AG04450 (cell line): ENCODE results near the gene UBXN4. TPM values are rescaled to one million over a fixed set of nuclear protein-coding genes. Genes with fewer than 3 reads are reported as not detected.

ENCODE experiments used
- CTCF ChIA-PET: fragments of 300-600, 350-600 bp; formaldehyde crosslinking; extraction: SDS; loops from one replicate; lab custom pipeline; 2022; ENCODE audit warnings: antibody characterized with exemption, inconsistent platforms; lab: Charles Lee
- POLR2A ChIA-PET: fragments of 350-600 bp; formaldehyde crosslinking; extraction: SDS; loops from one replicate; lab custom pipeline; 2021; ENCODE audit warnings: antibody characterized with exemption, inconsistent platforms; lab: Yijun Ruan, JAX
- DNase-seq: peaks from one replicate; pipeline ENCODE4 v3.0.0-alpha.2; 2011; ENCODE audit warnings: low read depth, low spot score
- H3K27ac ChIP-seq: one replicate; pipeline ENCODE4 v1.5.1; 2012; ENCODE audit warnings: low read depth, low read length, control low read depth
- H3K27me3 ChIP-seq: one replicate; pipeline ENCODE4 v1.6.0; 2012; ENCODE audit warnings: low read length; ENCODE audit not compliant: control insufficient read depth, insufficient read depth
- H3K4me3 ChIP-seq: 2 replicates; pipeline ENCODE4 v1.5.1; 2011; ENCODE audit warnings: mild to moderate bottlenecking, low read depth, low read length, control low read depth
- H3K9me3 ChIP-seq: 2 replicates; pipeline ENCODE4 v1.5.1; 2012; ENCODE audit warnings: low read length; ENCODE audit not compliant: control insufficient read depth, insufficient read depth
- polyA plus RNA-seq: library from polyadenylated mRNA; depleted of rRNA; stranded (reverse); fragments of >200 nt; gene quantifications from 2 replicates; pipeline ENCODE4 v1.2.3, GENCODE V29; 2011
- TF ChIP-seq, protein P1 (sequence below): IDR thresholded peaks from 2 replicates; pipeline ENCODE4 v1.5.1; 2011; ENCODE audit warnings: low read depth, low read length, control low read depth, inconsistent platforms

UBXN4 gene
- polyA plus RNA-seq, 1 experiment, result 141 TPM

DNA sequence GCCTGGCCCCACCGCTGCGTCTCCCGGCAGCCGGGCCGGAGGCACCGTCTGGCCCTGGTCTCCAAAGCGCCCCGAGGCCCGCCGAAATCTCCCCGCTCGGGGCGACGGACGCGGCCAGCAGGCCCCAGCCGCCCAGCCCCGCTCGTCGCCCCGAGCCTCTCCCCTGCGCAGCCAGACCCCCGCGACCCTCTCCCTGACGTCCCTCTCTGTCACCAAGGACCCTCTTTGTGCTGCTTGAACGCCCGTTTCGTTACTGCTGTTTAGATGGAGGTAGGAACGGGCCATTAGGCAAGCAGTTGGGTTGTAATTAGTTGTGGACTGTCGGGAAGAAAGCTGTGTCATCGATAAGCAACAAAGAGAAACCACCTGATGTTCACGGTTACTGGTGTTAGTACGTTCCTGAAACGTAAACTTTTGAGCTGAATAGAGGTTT lies 686 bp downstream of the UBXN4 start:
- H3K27me3 ChIP-seq, result no peaks in the 10 kb centered on the region
- peak overlapping the region; percentile 88 for H3K4me3 ChIP-seq
- CTCF ChIA-PET, result interaction anchor here (0.6 to 1.9 kb wide), 4 partner anchors 33 to 739 kb away, joined by 3 to 6 read pairs (median 4); no protein-coding TSS in a partner anchor
- peak overlapping the region; percentile 97 for H3K27ac ChIP-seq
- H3K9me3 ChIP-seq, result no peaks in the 10 kb centered on the region; the same call in 1 of the 2 replicates
- POLR2A ChIA-PET, result interaction anchor here (1.2 kb wide), 1 partner anchor 211 kb away, joined by 3 read pairs; the partner anchor contains the start of genes R3HDM1 and ZRANB3
- DNase-seq, result no peak
- TF ChIP-seq, protein P1, sequence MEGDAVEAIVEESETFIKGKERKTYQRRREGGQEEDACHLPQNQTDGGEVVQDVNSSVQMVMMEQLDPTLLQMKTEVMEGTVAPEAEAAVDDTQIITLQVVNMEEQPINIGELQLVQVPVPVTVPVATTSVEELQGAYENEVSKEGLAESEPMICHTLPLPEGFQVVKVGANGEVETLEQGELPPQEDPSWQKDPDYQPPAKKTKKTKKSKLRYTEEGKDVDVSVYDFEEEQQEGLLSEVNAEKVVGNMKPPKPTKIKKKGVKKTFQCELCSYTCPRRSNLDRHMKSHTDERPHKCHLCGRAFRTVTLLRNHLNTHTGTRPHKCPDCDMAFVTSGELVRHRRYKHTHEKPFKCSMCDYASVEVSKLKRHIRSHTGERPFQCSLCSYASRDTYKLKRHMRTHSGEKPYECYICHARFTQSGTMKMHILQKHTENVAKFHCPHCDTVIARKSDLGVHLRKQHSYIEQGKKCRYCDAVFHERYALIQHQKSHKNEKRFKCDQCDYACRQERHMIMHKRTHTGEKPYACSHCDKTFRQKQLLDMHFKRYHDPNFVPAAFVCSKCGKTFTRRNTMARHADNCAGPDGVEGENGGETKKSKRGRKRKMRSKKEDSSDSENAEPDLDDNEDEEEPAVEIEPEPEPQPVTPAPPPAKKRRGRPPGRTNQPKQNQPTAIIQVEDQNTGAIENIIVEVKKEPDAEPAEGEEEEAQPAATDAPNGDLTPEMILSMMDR, result no peak

DNA sequence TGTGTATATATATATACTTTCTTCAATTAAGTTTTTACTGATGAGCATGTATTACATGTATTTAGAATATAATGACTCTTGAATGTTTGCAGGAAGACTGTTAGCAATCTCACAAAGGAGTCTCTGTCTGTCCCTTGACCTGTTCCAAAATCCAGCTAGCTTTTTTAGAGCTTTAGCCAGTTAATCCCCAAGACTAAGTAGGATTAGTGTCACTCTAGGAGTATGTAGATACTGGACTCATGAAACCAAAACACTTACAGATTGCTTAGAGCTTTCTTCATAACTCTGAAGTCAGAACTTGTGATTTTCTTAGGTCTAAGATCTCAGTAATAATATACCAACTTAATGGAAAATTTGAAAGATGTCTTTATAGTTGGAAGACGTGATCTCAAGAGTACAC lies 2.2 kb downstream of the UBXN4 start:
- no peaks in the 10 kb centered on the region; the same call in 1 of the 2 replicates for H3K9me3 ChIP-seq
- no peak overlapping the region for H3K27ac ChIP-seq
- TF ChIP-seq, protein P1, result no peak
- no peaks in the 10 kb centered on the region for H3K27me3 ChIP-seq
- DNase-seq, result no peak
- CTCF ChIA-PET, result interaction anchor here (0.8 to 1.9 kb wide), 4 partner anchors 34 to 740 kb away, joined by 3 to 6 read pairs (median 4); no protein-coding TSS in a partner anchor
- POLR2A ChIA-PET, result no interaction called here
- peak overlapping the region; percentile 88 for H3K4me3 ChIP-seq

DNA sequence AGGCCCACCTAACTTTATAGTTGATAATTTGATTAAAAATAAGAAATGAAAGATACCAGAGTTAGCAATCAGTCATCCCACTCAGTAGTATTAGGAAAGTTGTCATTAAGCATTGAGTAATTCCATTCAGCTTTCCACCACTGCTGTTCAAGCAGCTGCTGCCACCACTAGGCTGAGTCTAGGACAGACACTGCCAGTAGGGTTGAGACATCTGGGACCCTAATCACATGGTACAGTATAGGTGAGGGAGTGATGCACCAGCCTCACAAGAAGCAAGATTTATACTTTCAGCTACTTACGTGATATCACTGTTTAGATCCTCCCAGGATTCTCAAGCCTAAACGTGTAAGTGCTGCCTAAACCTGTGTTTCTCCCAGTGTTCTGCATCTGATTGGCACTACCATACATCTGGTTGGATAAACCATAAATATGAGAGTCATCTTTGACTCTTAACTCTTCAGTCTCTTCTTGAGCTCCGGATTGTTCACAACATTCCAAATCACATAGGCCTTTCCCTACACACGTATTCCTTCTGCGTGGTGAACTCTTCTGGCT lies 3.2 kb downstream of the UBXN4 start:
- ChIA-PET POLR2A (no interaction called here), CTCF (interaction anchor here (1.0 to 1.2 kb wide), 2 partner anchors 53 to 169 kb away, joined by 3 to 7 read pairs; no protein-coding TSS in a partner anchor)
- no peak for DNase-seq
- Histone ChIP-seq H3K27me3 (no peaks in the 10 kb centered on the region), H3K27ac (peak overlapping the region; percentile 12), H3K9me3 (no peaks in the 10 kb centered on the region; the same call in 1 of the 2 replicates), H3K4me3 (no peak overlapping the region)
- TF ChIP-seq, protein P1, result no peak

- ChIA-PET POLR2A (no interaction called here), CTCF (interaction anchor here (0.9 to 1.2 kb wide), 3 partner anchors 52 to 742 kb away, joined by 3 to 7 read pairs (median 3); no protein-coding TSS in a partner anchor)
- no peak overlapping the region for H3K4me3 ChIP-seq
- peak overlapping the region; percentile 3 for H3K27ac ChIP-seq
- peak; percentile 38 for DNase-seq
- H3K27me3 ChIP-seq, result no peaks in the 10 kb centered on the region
- no peaks in the 10 kb centered on the region; the same call in 1 of the 2 replicates for H3K9me3 ChIP-seq
- TF ChIP-seq, protein P1, result no peak
Measured at GRCh38 chr2:135745545-135745944, 3.9 kb downstream of the UBXN4 start.

DNA sequence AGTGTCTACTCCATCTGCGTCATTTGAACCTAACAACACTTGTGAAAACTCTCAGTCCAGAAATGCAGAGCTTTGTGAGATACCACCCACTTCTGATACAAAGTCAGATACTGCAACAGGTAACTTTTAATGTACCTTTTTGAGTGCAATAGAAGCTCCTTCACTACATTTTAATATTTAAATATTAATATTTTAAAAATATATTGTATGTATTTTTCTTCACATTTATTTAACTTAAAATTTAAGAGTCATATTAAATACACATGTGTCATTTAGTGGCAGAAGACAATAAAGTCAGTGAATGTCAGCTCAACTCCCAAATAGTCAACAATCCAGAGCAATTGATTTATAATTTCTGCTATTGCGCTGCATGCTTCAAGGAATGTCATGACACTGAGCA lies 13.9 kb downstream of the UBXN4 start:
- Histone ChIP-seq H3K27me3 (no peaks in the 10 kb centered on the region), H3K9me3 (no peaks in the 10 kb centered on the region), H3K27ac (no peak overlapping the region), H3K4me3 (no peak overlapping the region)
- ChIA-PET POLR2A (no interaction called here), CTCF (interaction anchor here (0.9 to 1.4 kb wide), 2 partner anchors 19 to 42 kb away, joined by 3 to 5 read pairs; no protein-coding TSS in a partner anchor)
- TF ChIP-seq, protein P1, result no peak
- no peak for DNase-seq
